ENCODE measurements around the gene DUSP15. TPM values are rescaled to one million over a fixed set of nuclear protein-coding genes. Genes with fewer than 3 reads are reported as not detected.
"Not testable (repeated sequence)": the region's sequence is repeated elsewhere in the genome, so short reads cannot be mapped to it uniquely, and the experiment has no call there.

Gene DUSP15, protein sequence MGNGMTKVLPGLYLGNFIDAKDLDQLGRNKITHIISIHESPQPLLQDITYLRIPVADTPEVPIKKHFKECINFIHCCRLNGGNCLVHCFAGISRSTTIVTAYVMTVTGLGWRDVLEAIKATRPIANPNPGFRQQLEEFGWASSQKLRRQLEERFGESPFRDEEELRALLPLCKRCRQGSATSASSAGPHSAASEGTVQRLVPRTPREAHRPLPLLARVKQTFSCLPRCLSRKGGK
- total RNA-seq (not detected), polyA plus RNA-seq (not detected)

DNA sequence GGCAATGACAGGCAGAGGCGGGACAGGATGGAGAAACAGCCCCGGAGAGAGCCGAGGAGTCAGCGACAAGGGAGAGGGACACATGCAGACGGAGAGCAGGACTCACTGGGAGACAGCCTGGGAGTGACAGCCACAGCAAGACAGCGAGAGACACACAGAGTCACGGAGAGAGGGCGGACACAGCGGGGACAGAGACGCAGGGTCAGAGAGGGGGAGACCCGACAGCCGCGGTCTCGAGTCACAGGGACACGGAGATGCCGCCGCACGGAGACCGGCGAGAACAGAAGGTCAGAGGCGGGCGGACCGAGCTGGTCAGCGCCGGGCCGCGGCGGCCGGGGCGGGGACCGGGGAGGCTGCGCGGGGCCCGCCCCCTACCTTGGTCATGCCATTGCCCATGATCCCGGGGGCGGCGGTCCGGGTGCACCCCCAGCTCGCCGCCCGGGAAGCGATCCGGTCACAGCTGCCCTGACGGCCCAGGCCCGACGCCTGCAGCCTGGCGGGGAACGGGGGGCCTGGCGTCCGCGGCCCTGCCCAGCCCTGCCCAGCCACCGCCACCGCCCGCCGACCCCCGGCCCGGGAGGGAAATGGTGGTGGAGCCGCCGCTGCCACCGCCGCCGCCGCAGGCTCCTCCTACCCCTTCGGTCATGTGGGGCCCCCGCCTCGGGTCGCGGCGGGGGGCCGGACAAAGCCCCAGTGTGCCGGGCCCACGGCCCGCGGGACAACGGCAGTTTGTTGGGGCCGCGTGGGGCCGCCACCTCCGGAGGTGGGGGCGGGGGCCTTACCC, at the start of gene DUSP15, which contains the start of gene TTLL9:
TSS of gene DUSP15 (minus strand) at position 586 of the 784 bp plus-strand sequence. CDS start at position 396, 190 bp downstream.
TSS of gene TTLL9 (plus strand) at position 693 of the 784 bp plus-strand sequence. CDS start 493 bp downstream, outside the sequence.
- Histone ChIP-seq H3K27me3 (ENCODE audit: control insufficient read depth, insufficient read depth, low read length) (peaks cover 28% of the 10 kb centered on the region), H3K27ac (ENCODE audit: insufficient read depth, low read length, poor library complexity, severe bottlenecking) (no peak within 1 kb of the TSS), H3K4me3 (ENCODE audit: low read depth, low read length) (peak within 1 kb of the TSS; percentile 37), H3K9me3 (ENCODE audit: control insufficient read depth in 2 of 2, low read length in 2 of 2) (no peaks in the 10 kb centered on the region), H3K4me1 (ENCODE audit: control insufficient read depth, insufficient read depth, low read length, poor library complexity, severe bottlenecking) (peaks cover 19% of the 10 kb centered on the region), H3K36me3 (ENCODE audit: control insufficient read depth, insufficient read depth, low read length) (no peaks in the 10 kb centered on the region)
- H3K27me3 Mint-ChIP-seq: peaks cover 64% of the 10 kb centered on the region
- no peak for ATAC-seq (ENCODE audit: low read depth in 2 of 2)
- DNase-seq: no peak
- no peaks in the 10 kb centered on the region for H3K36me3 Mint-ChIP-seq
- H3K9me3 Mint-ChIP-seq: peaks cover 0 to 2% (median 0%) of the 10 kb centered on the region in 7 donors
- peaks cover 0 to 14% (median 2%) of the 10 kb centered on the region in 4 donors for H3K4me1 Mint-ChIP-seq
- H3K4me3 Mint-ChIP-seq: peak within 1 kb of the TSS; percentile 27 to 89 (median 85)
- peak within 1 kb of the TSS in 2 of 3 donors; percentile 15 to 23 for H3K27ac Mint-ChIP-seq

GRCh38 chr20:31919410-31920155, 49.3 kb upstream of the DUSP15 start:
- peaks cover 25% of the 10 kb centered on the region for H3K27me3 Mint-ChIP-seq
- no peak for ATAC-seq (ENCODE audit: low read depth in 2 of 2)
- no peaks in the 10 kb centered on the region for H3K9me3 ChIP-seq (ENCODE audit: control insufficient read depth in 2 of 2, low read length in 2 of 2)

DNA sequence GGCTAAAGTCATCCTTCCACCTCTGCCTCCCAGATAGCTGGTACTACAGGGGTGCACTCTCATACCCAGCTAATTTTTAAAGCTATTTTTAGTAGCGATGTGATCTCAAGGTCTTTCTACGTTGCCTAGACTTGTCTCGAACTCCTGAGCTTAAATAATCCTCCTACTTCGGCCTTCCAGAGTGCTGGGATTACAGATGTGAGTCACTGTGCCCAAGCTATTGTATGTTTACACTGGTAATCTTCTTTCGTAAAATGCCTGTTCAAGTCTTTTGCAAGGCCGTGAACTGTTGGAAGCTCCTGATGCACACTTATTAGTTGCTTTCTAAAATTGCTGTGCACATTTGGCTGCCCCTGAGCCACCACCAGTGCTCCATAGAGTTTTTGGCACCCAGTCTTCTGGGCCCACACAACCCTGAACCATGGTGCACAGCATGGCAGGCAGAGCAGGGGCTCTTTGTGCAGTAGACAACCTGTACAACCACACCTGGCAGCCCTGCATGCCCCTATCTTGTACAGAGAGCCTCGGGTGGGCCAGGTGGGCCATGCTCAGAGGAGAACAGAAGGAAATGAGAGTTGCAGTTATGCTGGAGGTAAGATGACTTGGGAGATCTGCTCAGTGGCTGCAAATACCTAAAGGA, 48.3 kb upstream of the DUSP15 start:
- no peak overlapping the region for H3K4me3 ChIP-seq (ENCODE audit: low read depth, low read length)
- peaks cover 2% of the 10 kb centered on the region for H3K27me3 ChIP-seq (ENCODE audit: control insufficient read depth, insufficient read depth, low read length)
- Mint-ChIP-seq H3K27ac (no peak overlapping the region), H3K36me3 (no peaks in the 10 kb centered on the region), H3K9me3 (no peaks in the 10 kb centered on the region), H3K27me3 (peaks cover 21% of the 10 kb centered on the region), H3K4me1 (no peaks in the 10 kb centered on the region), H3K4me3 (no peak overlapping the region)
- H3K9me3 ChIP-seq (ENCODE audit: control insufficient read depth in 2 of 2, low read length in 2 of 2): no peaks in the 10 kb centered on the region
- no peak overlapping the region for H3K27ac ChIP-seq (ENCODE audit: insufficient read depth, low read length, poor library complexity, severe bottlenecking)
- H3K4me1 ChIP-seq (ENCODE audit: control insufficient read depth, insufficient read depth, low read length, poor library complexity, severe bottlenecking): no peaks in the 10 kb centered on the region
- no peaks in the 10 kb centered on the region for H3K36me3 ChIP-seq (ENCODE audit: control insufficient read depth, insufficient read depth, low read length)
- no peak for DNase-seq
- ATAC-seq (ENCODE audit: low read depth in 2 of 2): no peak

More at GRCh38 chr20:31919410-31920155, 49.3 kb upstream of the DUSP15 start:
- Histone ChIP-seq H3K4me3 (ENCODE audit: low read depth, low read length) (no peak overlapping the region), H3K27ac (ENCODE audit: insufficient read depth, low read length, poor library complexity, severe bottlenecking) (no peak overlapping the region), H3K27me3 (ENCODE audit: control insufficient read depth, insufficient read depth, low read length) (peaks cover 2% of the 10 kb centered on the region), H3K4me1 (ENCODE audit: control insufficient read depth, insufficient read depth, low read length, poor library complexity, severe bottlenecking) (no peaks in the 10 kb centered on the region), H3K36me3 (ENCODE audit: control insufficient read depth, insufficient read depth, low read length) (no peaks in the 10 kb centered on the region)
- DNase-seq: no peak
- no peak overlapping the region for H3K4me3 Mint-ChIP-seq
- no peaks in the 10 kb centered on the region for H3K36me3 Mint-ChIP-seq
- no peaks in the 10 kb centered on the region for H3K4me1 Mint-ChIP-seq
- peaks cover 0 to 2% (median 0%) of the 10 kb centered on the region in 7 donors for H3K9me3 Mint-ChIP-seq
- no peak overlapping the region for H3K27ac Mint-ChIP-seq

- not testable (repeated sequence) for H3K4me3 ChIP-seq (ENCODE audit: low read depth, low read length); H3K36me3 Mint-ChIP-seq; H3K36me3 ChIP-seq (ENCODE audit: control insufficient read depth, insufficient read depth, low read length); ATAC-seq (ENCODE audit: low read depth in 2 of 2); H3K9me3 Mint-ChIP-seq; H3K4me1 Mint-ChIP-seq; H3K27me3 ChIP-seq (ENCODE audit: control insufficient read depth, insufficient read depth, low read length); H3K9me3 ChIP-seq (ENCODE audit: control insufficient read depth in 2 of 2, low read length in 2 of 2); H3K4me1 ChIP-seq (ENCODE audit: control insufficient read depth, insufficient read depth, low read length, poor library complexity, severe bottlenecking); H3K27ac Mint-ChIP-seq; DNase-seq; H3K27ac ChIP-seq (ENCODE audit: insufficient read depth, low read length, poor library complexity, severe bottlenecking); H3K4me3 Mint-ChIP-seq
- peaks cover 21% of the 10 kb centered on the region for H3K27me3 Mint-ChIP-seq
Measured at GRCh38 chr20:31917962-31918412, 47.7 kb upstream of the DUSP15 start.

DNA sequence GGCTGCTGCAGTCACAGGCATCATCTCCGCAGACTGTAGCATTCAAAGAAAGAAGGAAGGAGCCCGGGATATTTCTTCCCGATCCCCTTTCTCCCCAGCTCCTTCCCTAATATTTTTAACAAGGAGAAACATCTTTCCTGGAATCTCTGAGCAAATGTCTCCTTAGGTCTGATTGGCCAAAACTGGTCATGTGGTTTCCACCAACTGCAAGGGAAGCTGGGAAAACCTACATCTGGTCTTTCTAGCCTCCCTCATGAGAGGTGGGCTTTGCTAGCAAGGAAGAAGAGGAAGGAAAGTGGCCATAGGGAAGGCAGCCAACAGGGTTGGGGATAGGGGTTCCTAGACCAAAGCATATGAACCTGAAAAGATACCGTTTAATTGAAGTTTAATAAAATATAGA, 46.4 kb upstream of the DUSP15 start:
- no peak overlapping the region for H3K27ac ChIP-seq (ENCODE audit: insufficient read depth, low read length, poor library complexity, severe bottlenecking)
- peaks cover 21% of the 10 kb centered on the region for H3K27me3 Mint-ChIP-seq
- no peak overlapping the region for H3K4me3 ChIP-seq (ENCODE audit: low read depth, low read length)
- DNase-seq (no peak), ATAC-seq (ENCODE audit: low read depth in 2 of 2) (no peak)
- H3K4me1 Mint-ChIP-seq: no peaks in the 10 kb centered on the region
- no peaks in the 10 kb centered on the region for H3K9me3 Mint-ChIP-seq
- H3K27me3 ChIP-seq (ENCODE audit: control insufficient read depth, insufficient read depth, low read length): peaks cover 2% of the 10 kb centered on the region
- no peaks in the 10 kb centered on the region for H3K4me1 ChIP-seq (ENCODE audit: control insufficient read depth, insufficient read depth, low read length, poor library complexity, severe bottlenecking)
- no peak overlapping the region for H3K27ac Mint-ChIP-seq
- no peak overlapping the region for H3K4me3 Mint-ChIP-seq
- no peaks in the 10 kb centered on the region for H3K9me3 ChIP-seq (ENCODE audit: control insufficient read depth in 2 of 2, low read length in 2 of 2)
- no peaks in the 10 kb centered on the region for H3K36me3 ChIP-seq (ENCODE audit: control insufficient read depth, insufficient read depth, low read length)
- H3K36me3 Mint-ChIP-seq: no peaks in the 10 kb centered on the region

DNA sequence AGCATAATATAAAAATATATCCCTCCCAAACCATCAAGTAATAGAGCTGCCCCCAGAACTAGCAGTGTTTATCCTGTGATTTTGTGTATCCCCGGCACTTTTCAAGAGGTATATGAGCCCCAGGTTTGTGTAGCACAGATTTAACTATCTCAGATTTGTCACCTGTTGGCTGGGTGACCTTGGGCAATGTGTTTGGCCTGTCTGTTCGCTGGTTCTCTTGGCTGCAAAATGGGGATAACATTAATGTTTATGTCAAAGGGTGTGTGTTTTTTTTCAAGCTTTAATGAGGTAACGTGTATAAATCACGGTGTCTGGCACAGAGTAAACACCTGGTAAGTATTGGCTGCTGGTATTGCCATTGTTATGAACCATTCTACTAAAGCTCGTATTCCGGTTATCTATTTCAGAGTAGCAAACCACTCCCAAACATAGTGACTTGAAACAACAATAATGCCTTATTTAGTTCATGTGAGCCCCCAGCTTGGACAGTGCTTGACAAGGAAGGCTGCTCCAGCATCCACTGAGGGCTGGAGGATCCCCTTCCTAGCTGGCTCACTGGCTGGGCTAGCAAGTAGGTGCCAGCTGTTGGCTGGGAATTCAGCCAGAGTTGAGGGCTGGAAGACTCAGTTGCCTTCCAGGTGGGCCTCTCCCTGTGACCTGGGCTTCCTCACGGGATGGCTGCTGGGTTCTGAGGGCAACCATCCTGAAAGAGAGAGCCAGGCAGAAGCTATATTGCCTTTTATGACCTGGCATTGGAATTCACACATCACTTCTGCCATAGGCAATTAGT, 45.4 kb upstream of the DUSP15 start:
- H3K4me3 ChIP-seq (ENCODE audit: low read depth, low read length): no peak overlapping the region
- peaks cover 2% of the 10 kb centered on the region for H3K27me3 ChIP-seq (ENCODE audit: control insufficient read depth, insufficient read depth, low read length)
- H3K27ac Mint-ChIP-seq: no peak overlapping the region
- no peaks in the 10 kb centered on the region for H3K4me1 Mint-ChIP-seq
- H3K27me3 Mint-ChIP-seq: peaks cover 21% of the 10 kb centered on the region
- no peaks in the 10 kb centered on the region for H3K9me3 ChIP-seq (ENCODE audit: control insufficient read depth in 2 of 2, low read length in 2 of 2)
- DNase-seq (no peak), ATAC-seq (ENCODE audit: low read depth in 2 of 2) (no peak)
- no peak overlapping the region for H3K4me3 Mint-ChIP-seq
- H3K36me3 Mint-ChIP-seq: no peaks in the 10 kb centered on the region
- no peaks in the 10 kb centered on the region for H3K4me1 ChIP-seq (ENCODE audit: control insufficient read depth, insufficient read depth, low read length, poor library complexity, severe bottlenecking)
- no peak overlapping the region for H3K27ac ChIP-seq (ENCODE audit: insufficient read depth, low read length, poor library complexity, severe bottlenecking)
- H3K9me3 Mint-ChIP-seq: no peaks in the 10 kb centered on the region
- no peaks in the 10 kb centered on the region for H3K36me3 ChIP-seq (ENCODE audit: control insufficient read depth, insufficient read depth, low read length)

DNA sequence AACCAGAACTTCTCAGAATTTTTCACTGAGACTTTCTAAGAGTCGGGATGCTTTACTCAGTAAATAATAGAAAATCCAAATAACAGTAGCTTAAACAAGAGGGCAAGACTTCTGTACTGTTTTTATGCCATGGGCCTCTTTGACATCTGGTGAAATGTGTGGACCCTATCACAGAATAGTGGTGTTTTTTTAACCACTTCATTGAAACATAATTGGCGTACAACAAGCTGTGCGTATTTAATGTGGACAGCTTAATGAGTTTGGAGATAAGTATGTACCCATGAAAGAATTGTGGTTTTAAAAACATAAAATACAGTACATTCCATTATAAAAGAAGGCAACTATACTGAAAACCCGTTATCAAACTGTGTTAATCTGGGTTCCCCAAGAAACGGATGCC, 43.8 kb upstream of the DUSP15 start:
- Histone ChIP-seq H3K9me3 (ENCODE audit: control insufficient read depth in 2 of 2, low read length in 2 of 2) (no peaks in the 10 kb centered on the region), H3K4me3 (ENCODE audit: low read depth, low read length) (no peak overlapping the region), H3K27ac (ENCODE audit: insufficient read depth, low read length, poor library complexity, severe bottlenecking) (no peak overlapping the region), H3K36me3 (ENCODE audit: control insufficient read depth, insufficient read depth, low read length) (no peaks in the 10 kb centered on the region), H3K4me1 (ENCODE audit: control insufficient read depth, insufficient read depth, low read length, poor library complexity, severe bottlenecking) (no peaks in the 10 kb centered on the region), H3K27me3 (ENCODE audit: control insufficient read depth, insufficient read depth, low read length) (peaks cover 2% of the 10 kb centered on the region)
- no peak overlapping the region for H3K4me3 Mint-ChIP-seq
- no peak for DNase-seq
- H3K4me1 Mint-ChIP-seq: no peaks in the 10 kb centered on the region
- no peak for ATAC-seq (ENCODE audit: low read depth in 2 of 2)
- no peaks in the 10 kb centered on the region for H3K9me3 Mint-ChIP-seq
- no peaks in the 10 kb centered on the region for H3K36me3 Mint-ChIP-seq
- H3K27me3 Mint-ChIP-seq: peaks cover 12% of the 10 kb centered on the region
- no peak overlapping the region for H3K27ac Mint-ChIP-seq

Data from CD4-positive, CD25-positive, alpha-beta regulatory T cell (primary cell).